ENCODE measurements around the gene OTOGL.

DNA sequence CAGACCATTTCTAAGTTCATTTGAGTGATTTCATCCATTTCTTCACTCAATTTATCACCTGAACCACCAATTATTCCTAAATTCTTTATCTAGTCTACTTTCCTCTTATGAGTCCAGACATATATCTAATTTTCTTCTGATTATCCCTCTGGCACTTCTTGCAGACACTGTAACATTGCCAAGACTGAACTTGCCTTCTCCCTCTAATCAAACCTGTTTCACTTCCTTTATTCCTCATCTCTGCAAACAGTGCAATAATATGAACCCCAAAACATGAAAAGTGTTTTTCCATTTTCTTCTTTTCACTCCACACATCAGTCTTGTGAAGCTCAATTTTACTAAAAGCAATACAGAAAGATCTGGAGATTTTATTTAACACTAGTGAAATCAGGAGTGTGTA is 306.9 kb downstream of the OTOGL start:
- no peak for TF ChIP-seq FOXM1 (IDR thresholded peaks at IDR 0.05; ENCODE audit: borderline replicate concordance, low read depth)
- no peak for TF ChIP-seq TCF12 (IDR thresholded peaks at IDR 0.05; ENCODE audit: low read depth)
- no peak for TF ChIP-seq USF1 (IDR thresholded peaks at IDR 0.05)
- TF ChIP-seq RAD21 (IDR thresholded peaks at IDR 0.05; ENCODE audit: low read depth): no peak
- TF ChIP-seq CEBPB (IDR thresholded peaks at IDR 0.05): no peak
- no peak for TF ChIP-seq MAX (IDR thresholded peaks at IDR 0.05)
- no peak for TF ChIP-seq REST (IDR thresholded peaks at IDR 0.05; ENCODE audit: low read depth)
- TF ChIP-seq TAF1 (IDR thresholded peaks at IDR 0.05; ENCODE audit: low read depth): no peak
- no peak for TF ChIP-seq EP300 (IDR thresholded peaks at IDR 0.05; ENCODE audit: borderline replicate concordance)
- no peak for TF ChIP-seq TEAD4 (IDR thresholded peaks at IDR 0.05)
- TF ChIP-seq NFIC (IDR thresholded peaks at IDR 0.05): no peak
- no peak for TF ChIP-seq YY1 (IDR thresholded peaks at IDR 0.05; ENCODE audit: low read depth)
- TF ChIP-seq ZBTB7A (IDR thresholded peaks at IDR 0.05; ENCODE audit: low read depth): no peak
